Small intestine (tissue), 7 donors: ENCODE results near the gene ELMO3. TPM values are rescaled to one million over a fixed set of nuclear protein-coding genes. Genes with fewer than 3 reads are reported as not detected.

Experiments used
- DNase-seq, 2 donors: peaks; one replicate each; pipeline versions ENCODE4 v3.0.0 to v3.0.0-alpha.2; 2013
- FAIRE-seq: peaks from 2 replicates; lab custom pipeline; 2012; peaks lifted over from hg19 to GRCh38; lab: Jason Lieb, UNC
- H3K27ac ChIP-seq, 3 donors: one replicate each; pipeline ENCODE4 v1.5.1; 2013; ENCODE audit warnings: low read length in 2 of 3, mild to moderate bottlenecking in 2 of 3, control low read depth in 1 of 3, inconsistent platforms in 1 of 3, low read depth in 1 of 3, moderate library complexity in 1 of 3
- H3K27me3 ChIP-seq, 3 donors: one replicate each; pipeline ENCODE4 v1.6.1; 2013; ENCODE audit warnings: low read length in 3 of 3, inconsistent platforms in 1 of 3; ENCODE audit not compliant: control insufficient read depth in 3 of 3, insufficient read depth in 3 of 3
- H3K36me3 ChIP-seq, 3 donors: one replicate each; pipeline ENCODE4 v1.6.1; 2013; ENCODE audit warnings: low read length in 3 of 3, inconsistent platforms in 1 of 3, low read depth in 1 of 3, mild to moderate bottlenecking in 1 of 3, moderate library complexity in 1 of 3; ENCODE audit not compliant: control insufficient read depth in 3 of 3, insufficient read depth in 2 of 3
- H3K4me1 ChIP-seq, 3 donors: one replicate each; pipeline ENCODE4 v1.6.1; 2013; ENCODE audit warnings: low read length in 2 of 3, inconsistent platforms in 1 of 3, low read depth in 1 of 3, mild to moderate bottlenecking in 1 of 3, moderate library complexity in 1 of 3; ENCODE audit not compliant: control insufficient read depth in 3 of 3, insufficient read depth in 2 of 3
- H3K4me3 ChIP-seq, 3 donors: one replicate each; pipeline ENCODE4 v1.5.1; 2013; ENCODE audit warnings: low read length in 3 of 3, control low read depth in 1 of 3, inconsistent platforms in 1 of 3, low read depth in 1 of 3, mild to moderate bottlenecking in 1 of 3, moderate library complexity in 1 of 3
- H3K9me3 ChIP-seq, 2 donors: one replicate each; pipeline ENCODE4 v1.6.1; 2013; ENCODE audit warnings: low read depth in 1 of 2, low read length in 1 of 2; ENCODE audit not compliant: control insufficient read depth in 2 of 2, insufficient read depth in 1 of 2
- WGBS, 3 donors: extraction: QIAGEN DNeasy Blood & Tissue Kit; methylation state at CpG; one replicate each; pipeline ENCODE4 v1.1.7; 2013; 5-methylcytosine and 5-hydroxymethylcytosine counted together
- polyA plus RNA-seq, 4 donors: library from polyadenylated mRNA; stranded (reverse) in 3 of 4; unstranded in 1 of 4; fragments of 200-250 nt in 3 of 4; fragments of 120-200 nt in 1 of 4; gene quantifications; one replicate each; pipeline versions ENCODE4 v1.2.1 to v1.2.3, GENCODE V29; 2013
- donor health status: healthy with polysubstance abuse.
- donor health status: control.
- donor health status: control.
- donor health status: Bipolar disorder and iron deficiency.
- donor health status: healthy.

The ELMO3 gene
- polyA plus RNA-seq, 4 donors, result 36.3 to 101 (median 67.4) TPM

DNA sequence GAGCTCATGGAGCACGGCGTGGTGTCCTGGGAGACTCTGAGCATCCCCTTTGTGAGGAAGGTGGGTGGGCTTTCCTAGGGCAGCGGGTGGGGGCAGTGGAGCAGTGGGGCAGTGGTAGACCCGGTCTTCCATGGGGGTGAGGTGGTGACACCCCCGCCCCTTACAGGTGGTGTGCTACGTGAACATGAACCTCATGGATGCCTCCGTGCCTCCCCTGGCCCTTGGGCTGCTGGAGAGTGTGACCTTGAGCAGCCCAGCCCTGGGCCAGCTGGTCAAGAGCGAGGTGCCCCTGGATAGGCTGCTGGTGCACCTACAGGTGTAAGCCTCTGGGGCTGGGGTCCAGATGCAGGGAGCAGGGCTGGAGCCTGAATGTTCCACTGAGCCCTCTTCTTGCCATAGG, 1.6 kb downstream of the ELMO3 start:
- FAIRE-seq (no peak), DNase-seq (no peak)
- Histone ChIP-seq H3K9me3 (no peaks in the 10 kb centered on the region), H3K27ac (no peak overlapping the region), H3K36me3 (peaks cover 10 to 80% (median 38%) of the 10 kb centered on the region in 3 donors), H3K27me3 (no peaks in the 10 kb centered on the region), H3K4me1 (peaks cover 0 to 17% (median 2%) of the 10 kb centered on the region in 3 donors), H3K4me3 (peak overlapping the region in 1 of 3 donors; percentile 93)
- 89 to 94% (median 90%) methylated on average over 8 of the region's 8 CpGs for WGBS, 3 donors

DNA sequence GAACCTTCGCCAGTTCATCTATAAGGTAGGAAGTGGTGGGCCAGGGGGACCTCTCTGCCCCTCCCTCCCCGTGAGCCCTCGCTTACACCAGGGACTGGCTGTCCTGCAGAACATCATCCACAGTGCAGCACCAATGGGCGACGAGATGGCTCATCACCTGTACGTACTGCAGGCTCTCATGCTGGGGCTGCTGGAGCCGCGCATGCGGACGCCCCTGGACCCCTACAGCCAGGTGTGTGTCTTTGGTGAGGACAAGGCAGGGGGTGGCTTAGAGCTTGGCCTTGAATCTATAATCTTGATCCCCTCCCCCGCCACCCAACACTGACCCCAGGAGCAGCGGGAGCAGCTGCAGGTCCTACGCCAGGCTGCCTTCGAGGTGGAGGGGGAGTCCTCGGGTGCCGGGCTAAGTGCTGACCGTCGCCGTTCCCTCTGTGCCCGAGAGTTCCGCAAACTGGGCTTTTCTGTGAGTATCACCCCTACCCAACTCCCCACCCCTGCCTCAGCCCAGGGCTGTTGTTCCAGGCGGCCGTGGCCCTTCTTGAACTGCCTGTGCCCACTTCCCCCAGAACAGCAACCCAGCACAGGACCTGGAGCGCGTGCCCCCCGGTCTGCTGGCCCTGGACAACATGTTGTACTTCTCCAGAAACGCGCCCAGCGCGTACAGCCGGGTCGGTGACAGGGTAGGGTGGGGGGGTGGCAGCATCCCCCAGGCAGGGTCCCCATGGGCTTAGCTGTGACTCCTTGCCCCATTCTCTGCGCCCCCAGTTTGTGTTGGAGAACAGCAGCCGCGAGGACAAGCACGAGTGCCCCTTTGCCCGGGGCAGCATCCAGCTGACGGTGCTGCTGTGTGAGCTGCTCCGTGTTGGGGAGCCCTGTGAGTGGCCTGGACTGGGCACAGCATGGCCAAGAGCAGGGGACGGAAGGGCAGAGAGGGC, 2.7 kb downstream of the ELMO3 start:
- WGBS, 3 donors, result 93 to 96% (median 94%) methylated on average over 39 to 40 of the region's 40 CpGs
- Histone ChIP-seq H3K27ac (no peak overlapping the region), H3K4me1 (peaks cover 0 to 17% (median 2%) of the 10 kb centered on the region in 3 donors), H3K9me3 (no peaks in the 10 kb centered on the region), H3K36me3 (peaks cover 5 to 78% (median 31%) of the 10 kb centered on the region in 3 donors), H3K27me3 (no peaks in the 10 kb centered on the region), H3K4me3 (no peak overlapping the region)
- DNase-seq (no peak), FAIRE-seq (no peak)

DNA sequence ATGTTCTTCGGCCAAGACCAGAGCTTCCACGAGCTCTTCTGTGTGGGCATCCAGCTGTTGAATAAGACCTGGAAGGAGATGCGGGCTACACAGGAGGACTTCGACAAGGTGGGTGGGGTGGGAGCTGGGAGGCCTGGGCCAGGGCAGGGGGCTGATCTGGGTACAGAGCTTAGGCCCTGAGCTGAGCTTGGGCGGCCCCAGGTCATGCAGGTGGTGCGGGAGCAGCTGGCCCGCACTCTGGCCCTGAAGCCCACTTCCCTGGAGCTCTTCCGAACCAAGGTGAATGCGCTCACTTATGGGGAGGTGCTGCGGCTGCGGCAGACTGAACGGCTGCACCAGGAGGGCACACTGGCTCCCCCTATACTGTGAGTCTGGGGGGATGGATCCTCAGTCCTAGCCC, 3.5 kb downstream of the ELMO3 start:
- H3K27me3 ChIP-seq, result no peaks in the 10 kb centered on the region
- H3K9me3 ChIP-seq, result no peaks in the 10 kb centered on the region
- DNase-seq (no peak), FAIRE-seq (no peak)
- no peak overlapping the region for H3K27ac ChIP-seq
- peaks cover 0 to 17% (median 2%) of the 10 kb centered on the region in 3 donors for H3K4me1 ChIP-seq
- H3K36me3 ChIP-seq, result peaks cover 5 to 77% (median 24%) of the 10 kb centered on the region in 3 donors
- H3K4me3 ChIP-seq, result no peak overlapping the region
- 94 to 97% (median 94%) methylated on average over 11 to 12 of the region's 12 CpGs for WGBS, 3 donors

DNA sequence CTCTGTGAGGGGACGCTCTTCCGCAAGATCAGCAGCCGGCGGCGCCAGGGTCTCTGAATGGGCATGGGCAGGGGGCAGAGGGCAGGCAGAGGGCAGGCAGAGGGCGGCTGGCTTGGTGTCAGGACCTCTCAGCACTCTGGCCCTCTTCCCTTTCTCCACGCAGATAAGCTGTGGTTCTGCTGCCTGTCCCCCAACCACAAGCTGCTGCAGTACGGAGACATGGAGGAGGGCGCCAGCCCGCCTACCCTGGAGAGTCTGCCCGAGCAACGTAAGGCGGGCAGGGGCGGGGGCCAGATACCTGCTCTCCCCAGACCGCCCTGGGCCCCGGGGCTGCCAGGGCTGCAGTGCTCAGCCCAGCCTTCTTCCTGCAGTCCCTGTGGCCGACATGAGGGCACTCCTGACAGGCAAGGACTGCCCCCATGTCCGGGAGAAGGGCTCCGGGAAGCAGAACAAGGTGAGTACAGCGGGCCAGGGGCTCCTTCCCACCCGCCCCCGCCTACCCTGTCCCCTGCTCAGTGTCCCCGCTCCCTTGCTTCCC, 4.1 kb downstream of the ELMO3 start:
- 92 to 95% (median 94%) methylated on average over 19 to 23 of the region's 23 CpGs for WGBS, 3 donors
- no peaks in the 10 kb centered on the region for H3K27me3 ChIP-seq
- peaks cover 0 to 14% (median 2%) of the 10 kb centered on the region in 3 donors for H3K4me1 ChIP-seq
- no peaks in the 10 kb centered on the region for H3K9me3 ChIP-seq
- H3K4me3 ChIP-seq, result no peak overlapping the region
- peaks cover 2 to 74% (median 21%) of the 10 kb centered on the region in 3 donors for H3K36me3 ChIP-seq
- FAIRE-seq (no peak), DNase-seq (no peak)
- H3K27ac ChIP-seq, result no peak overlapping the region

DNA sequence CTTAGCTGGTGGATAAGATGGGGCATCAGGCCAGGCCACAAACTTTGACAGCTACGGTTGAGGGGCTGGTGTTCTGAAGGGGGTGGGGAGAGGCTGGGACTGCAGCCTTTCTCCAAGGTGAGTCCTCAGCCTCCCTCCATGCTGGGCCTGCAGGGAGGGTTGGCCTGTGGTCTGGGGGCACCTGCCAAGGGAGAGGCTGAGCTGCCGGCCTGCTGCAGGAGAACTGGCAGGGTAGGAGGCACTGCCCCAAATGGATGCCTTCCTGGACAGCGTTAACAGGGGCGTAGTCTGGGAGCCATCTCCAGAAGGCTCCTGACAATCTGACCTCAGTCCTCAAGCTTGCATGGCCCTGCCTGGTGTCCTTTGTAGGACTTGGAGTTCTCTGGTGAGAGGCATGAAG, 5.1 kb downstream of the ELMO3 start:
- no peak overlapping the region for H3K27ac ChIP-seq
- no peak overlapping the region for H3K4me3 ChIP-seq
- no peaks in the 10 kb centered on the region for H3K9me3 ChIP-seq
- DNase-seq (no peak), FAIRE-seq (no peak)
- no peaks in the 10 kb centered on the region for H3K27me3 ChIP-seq
- H3K4me1 ChIP-seq, result peaks cover 0 to 6% (median 0%) of the 10 kb centered on the region in 3 donors
- 80 to 86% (median 84%) methylated on average over 4 of the region's 4 CpGs for whole genome bisulfite sequencing, 3 donors
- H3K36me3 ChIP-seq, result peaks cover 2 to 71% (median 21%) of the 10 kb centered on the region in 3 donors

DNA sequence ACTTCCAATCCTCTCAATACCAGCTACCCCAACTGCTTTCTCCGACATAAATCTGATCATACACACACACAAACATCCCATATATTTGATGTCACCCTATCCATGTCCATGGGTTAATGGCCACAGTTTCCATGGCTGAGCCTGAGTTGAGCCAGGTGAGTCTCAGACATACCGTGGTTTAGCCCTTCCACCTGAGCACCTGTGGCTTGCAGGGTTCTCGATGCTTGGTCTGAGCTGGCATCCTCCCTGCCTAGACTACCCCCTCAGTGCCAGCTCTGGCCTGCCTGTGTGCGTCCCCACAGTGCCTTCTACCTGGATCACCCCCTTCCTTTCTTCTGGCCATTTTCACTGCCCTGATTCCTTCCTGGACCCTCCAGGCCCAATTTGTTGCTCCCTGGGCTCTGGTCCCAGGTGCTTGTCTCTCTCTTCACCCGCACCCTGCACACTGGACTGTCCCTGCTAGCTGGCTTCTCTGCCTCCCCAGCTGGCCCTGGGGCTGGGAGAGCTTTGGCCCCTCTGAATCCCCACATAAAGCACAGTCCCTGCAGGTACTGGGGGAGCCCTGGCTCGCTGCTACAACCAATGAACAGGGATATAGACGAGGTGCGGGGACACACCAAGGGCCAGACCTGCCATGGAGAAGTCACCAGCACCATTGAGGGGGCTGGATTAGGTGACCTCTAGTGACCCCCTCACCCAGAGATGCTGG, 7.4 kb downstream of the ELMO3 start:
- WGBS, 3 donors, result 90 to 93% (median 92%) methylated on average over 8 of the region's 8 CpGs

DNA sequence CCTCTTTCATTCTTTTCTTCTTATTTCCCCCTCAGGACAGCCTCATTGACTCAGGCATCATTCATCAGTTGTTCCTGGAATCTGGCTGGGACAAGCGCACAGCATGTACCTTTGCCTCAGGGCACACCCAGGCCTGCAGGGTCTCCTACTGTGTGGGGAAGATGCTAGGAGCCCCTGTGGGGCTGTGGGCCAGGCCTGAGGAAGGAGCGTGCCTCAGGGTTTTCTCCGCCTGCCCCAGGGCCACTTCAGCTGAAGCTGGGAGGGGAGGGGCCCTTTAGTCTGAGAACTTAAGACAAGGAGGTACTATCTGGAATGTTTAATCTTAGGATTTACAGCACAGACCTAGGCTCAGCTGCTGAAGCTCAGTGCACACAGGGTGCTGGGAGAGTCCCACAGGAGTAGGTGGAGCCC, 7.9 kb downstream of the ELMO3 start:
- H3K9me3 ChIP-seq, result no peaks in the 10 kb centered on the region
- peaks cover 2 to 67% (median 16%) of the 10 kb centered on the region in 3 donors for H3K36me3 ChIP-seq
- no peak for DNase-seq
- H3K4me1 ChIP-seq, result no peaks in the 10 kb centered on the region
- FAIRE-seq, result no peak
- H3K27ac ChIP-seq, result no peak overlapping the region
- no peak overlapping the region for H3K4me3 ChIP-seq
- WGBS, 3 donors, result 83 to 95% (median 92%) methylated on average over 3 of the region's 3 CpGs
- no peaks in the 10 kb centered on the region for H3K27me3 ChIP-seq

More for the DNA sequence above, 7.4 kb downstream of the ELMO3 start:
- no peaks in the 10 kb centered on the region for H3K27me3 ChIP-seq
- H3K27ac ChIP-seq, result no peak overlapping the region
- DNase-seq (no peak), FAIRE-seq (no peak)
- H3K4me3 ChIP-seq, result no peak overlapping the region
- H3K9me3 ChIP-seq, result no peaks in the 10 kb centered on the region
- H3K36me3 ChIP-seq, result peaks cover 2 to 73% (median 21%) of the 10 kb centered on the region in 3 donors
- H3K4me1 ChIP-seq, result no peaks in the 10 kb centered on the region
